PC-3 (cell line): ENCODE data around the gene SLC25A45. TPM values are rescaled to one million over a fixed set of nuclear protein-coding genes. Genes with fewer than 3 reads are reported as not detected.
A peak's percentile ranks its signal among the peaks of the same experiment; 100 is the strongest.

Experiments
- ATAC-seq: fragments of 200-7000 bp; cut with Tn5 transposase; 2 replicates; pipeline ENCODE4 v1.9.1; 2020; ENCODE audit warnings: mild to moderate bottlenecking, moderate library complexity
- BruUV-seq: library from RNA; stranded (reverse); fragments of 400-500 nt; replicated peaks from 2 replicates; lab custom pipeline; 2021; lab: Mats Ljungman, UMichigan
- CTCF ChIA-PET: fragments of 300-600 bp; sonication (Branson Sonifier 250); formaldehyde crosslinking; loops from one replicate; lab custom pipeline; 2022; ENCODE audit warnings: antibody characterized with exemption; lab: Charles Lee
- POLR2A ChIA-PET: fragments of 300-600 bp; sonication (Branson Sonifier 250); formaldehyde crosslinking; loops from one replicate; lab custom pipeline; 2022; ENCODE audit warnings: antibody characterized with exemption; ENCODE audit not compliant: unreplicated experiment; lab: Charles Lee
- DNase-seq: peaks from one replicate; pipeline ENCODE4 v3.0.0-alpha.2; 2015
- H2AFZ ChIP-seq: fragments of 300-600 bp; sonication (generic); 2 replicates; pipeline ENCODE4 v1.6.0; 2016; ENCODE audit warnings: antibody characterized with exemption, low read length
- H3F3A ChIP-seq: fragments of 300-600 bp; sonication (generic); one replicate; pipeline ENCODE4 v1.6.0; 2017; ENCODE audit warnings: antibody characterized with exemption, low read length, control low read depth, mild to moderate bottlenecking; ENCODE audit not compliant: unreplicated experiment
- H3K27ac ChIP-seq: fragments of 300-600 bp; sonication (generic); 2 replicates; pipeline ENCODE4 v1.5.1; 2016; ENCODE audit warnings: mild to moderate bottlenecking, low read length
- H3K27me3 ChIP-seq: fragments of 300-600 bp; sonication (generic); 2 replicates; pipeline ENCODE4 v1.6.1; 2016; ENCODE audit warnings: low read length, mixed read lengths
- H3K36me3 ChIP-seq: fragments of 300-600 bp; sonication (generic); 2 replicates; pipeline ENCODE4 v1.6.1; 2016; ENCODE audit warnings: low read depth, mixed run types, low read length, mixed read lengths
- H3K4me1 ChIP-seq: fragments of 300-600 bp; sonication (generic); 2 replicates; pipeline ENCODE4 v1.5.1; 2016; ENCODE audit warnings: low read length; ENCODE audit not compliant: insufficient read depth
- H3K4me2 ChIP-seq: fragments of 300-600 bp; sonication (generic); 2 replicates; pipeline ENCODE4 v1.6.0; 2016; ENCODE audit warnings: low read length
- H3K4me3 ChIP-seq: fragments of 300-600 bp; sonication (generic); 2 replicates; pipeline ENCODE4 v1.5.1; 2016; ENCODE audit warnings: mild to moderate bottlenecking, low read length, mixed read lengths
- H3K79me2 ChIP-seq: fragments of 300-600 bp; sonication (generic); 2 replicates; pipeline ENCODE4 v1.6.1; 2017; ENCODE audit warnings: low read length, mixed read lengths
- H3K9ac ChIP-seq: fragments of 300-600 bp; sonication (generic); 2 replicates; pipeline ENCODE4 v1.6.0; 2016; ENCODE audit warnings: mild to moderate bottlenecking, low read length
- H3K9me2 ChIP-seq: fragments of 300-600 bp; sonication (generic); replicated peaks from 2 replicates; pipeline ENCODE4 v1.6.1; 2016; ENCODE audit warnings: mixed run types, low read length, mixed read lengths
- H3K9me3 ChIP-seq: fragments of 300-600 bp; sonication (generic); 2 replicates; pipeline ENCODE4 v1.6.1; 2016; ENCODE audit warnings: low read length, mixed read lengths
- H4K20me1 ChIP-seq: fragments of 300-600 bp; sonication (generic); 2 replicates; pipeline ENCODE4 v1.6.1; 2016; ENCODE audit warnings: low read length, mixed read lengths
- CTCF ChIP-seq: fragments of 300-600 bp; sonication (generic); conservative IDR thresholded peaks from 2 replicates; pipeline ENCODE4 v1.5.1; 2017; ENCODE audit warnings: antibody characterized with exemption, low read depth, mild to moderate bottlenecking, low read length
- EZH2 ChIP-seq: fragments of 300-600 bp; sonication (generic); IDR thresholded peaks from one replicate; pipeline ENCODE4 v1.6.1; 2017; ENCODE audit warnings: antibody characterized with exemption, mild to moderate bottlenecking, low read length; ENCODE audit not compliant: unreplicated experiment
- EZH2phosphoT487 ChIP-seq: fragments of 300-600 bp; sonication (generic); IDR thresholded peaks from 2 replicates; pipeline ENCODE4 v1.6.1; 2018; ENCODE audit warnings: mild to moderate bottlenecking, antibody characterized with exemption, low read length, borderline replicate concordance
- intact Hi-C: fragments of 100-400 bp; cut with micrococcal nuclease; formaldehyde crosslinking; loops from 2 replicates; pipeline ENCODE4 v1.9.0; 2023
- total RNA-seq: library from RNA; depleted of rRNA; stranded (reverse); fragments of >200 nt; gene quantifications from 2 replicates; pipeline ENCODE4 v1.2.3, GENCODE V29; 2014

The SLC25A45 gene
- total RNA-seq, 1 experiment from 2014 or later: 12.7 TPM

- Histone ChIP-seq H3K27me3 (no peaks in the 10 kb centered on the region), H3F3A (peaks cover 60% of the 10 kb centered on the region), H2AFZ (no peak overlapping the region), H3K4me2 (peak overlapping the region; percentile 97), H3K4me3 (peak overlapping the region; percentile 93), H3K36me3 (peaks cover 37% of the 10 kb centered on the region), H4K20me1 (peaks cover 60% of the 10 kb centered on the region), H3K4me1 (peaks cover 50% of the 10 kb centered on the region), H3K9me3 (no peaks in the 10 kb centered on the region), H3K27ac (peak overlapping the region; percentile 99), H3K9ac (peak overlapping the region; percentile 97), H3K9me2 (no peaks in the 10 kb centered on the region), H3K79me2 (peaks cover 80% of the 10 kb centered on the region)
- BruUV-seq: no TSS peak
- intact Hi-C loops: no loop called here
- ATAC-seq: no peak
- ChIA-PET POLR2A (interaction anchor here (0.6 to 1.5 kb wide), 10 partner anchors 45 to 644 kb away, joined by 3 to 21 read pairs (median 4); partner anchors contain the start of gene MALAT1), CTCF (no interaction called here)
- TF ChIP-seq EZH2 (no peak), CTCF (no peak), EZH2phosphoT487 (no peak)
- DNase-seq: peak; percentile 32
Observed at GRCh38 chr11:65423516-65424204, 41.2 kb upstream of the SLC25A45 start.

DNA sequence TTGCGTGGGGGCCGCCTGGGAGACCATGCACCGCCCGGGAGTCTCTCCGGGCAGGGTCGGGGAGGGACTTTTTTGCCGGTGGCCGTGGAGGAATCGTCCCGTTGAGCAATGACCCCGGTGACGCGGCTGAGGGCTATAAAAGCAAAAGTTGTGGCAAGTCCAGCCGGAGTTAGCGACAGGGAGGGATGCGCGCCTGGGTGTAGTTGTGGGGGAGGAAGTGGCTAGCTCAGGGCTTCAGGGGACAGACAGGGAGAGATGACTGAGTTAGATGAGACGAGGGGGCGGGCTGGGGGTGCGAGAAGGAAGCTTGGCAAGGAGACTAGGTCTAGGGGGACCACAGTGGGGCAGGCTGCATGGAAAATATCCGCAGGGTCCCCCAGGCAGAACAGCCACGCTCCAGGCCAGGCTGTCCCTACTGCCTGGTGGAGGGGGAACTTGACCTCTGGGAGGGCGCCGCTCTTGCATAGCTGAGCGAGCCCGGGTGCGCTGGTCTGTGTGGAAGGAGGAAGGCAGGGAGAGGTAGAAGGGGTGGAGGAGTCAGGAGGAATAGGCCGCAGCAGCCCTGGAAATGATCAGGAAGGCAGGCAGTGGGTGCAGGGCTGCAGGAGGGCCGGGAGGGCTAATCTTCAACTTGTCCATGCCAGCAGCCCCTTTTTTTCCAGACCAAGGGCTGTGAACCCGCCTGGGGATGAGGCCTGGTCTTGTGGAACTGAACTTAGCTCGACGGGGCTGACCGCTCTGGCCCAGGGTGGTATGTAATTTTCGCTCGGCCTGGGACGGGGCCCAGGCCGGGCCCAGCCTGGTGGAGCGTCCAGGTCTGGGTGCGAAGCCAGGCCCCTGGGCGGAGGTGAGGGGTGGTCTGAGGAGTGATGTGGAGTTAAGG is 40.4 kb upstream of the SLC25A45 start, which contains the start of gene NEAT1:
NEAT1 (plus strand) TSS at position 166 of the 883 bp plus-strand sequence.
- peak; percentile 93 for DNase-seq
- peak; percentile 9 for ATAC-seq
- Histone ChIP-seq H3K4me1 (peaks cover 58% of the 10 kb centered on the region), H3K79me2 (peaks cover 72% of the 10 kb centered on the region), H3K4me3 (peak within 1 kb of the TSS; percentile 93), H3K36me3 (peaks cover 37% of the 10 kb centered on the region), H3F3A (peaks cover 53% of the 10 kb centered on the region), H3K4me2 (peak within 1 kb of the TSS; percentile 97), H3K27me3 (no peaks in the 10 kb centered on the region), H4K20me1 (peaks cover 52% of the 10 kb centered on the region), H3K9me2 (no peaks in the 10 kb centered on the region), H3K9ac (peak within 1 kb of the TSS; percentile 97), H3K27ac (peak within 1 kb of the TSS; percentile 99), H3K9me3 (no peaks in the 10 kb centered on the region), H2AFZ (peak within 1 kb of the TSS; percentile 32)
- ChIA-PET CTCF (no interaction called here), POLR2A (interaction anchor here (0.6 to 1.5 kb wide), 21 partner anchors 14 to 478 kb away, joined by 3 to 46 read pairs (median 6); partner anchors contain the start of genes CCDC85B, MALAT1 and SLC25A45)
- intact Hi-C loops: no loop called here
- TF ChIP-seq EZH2phosphoT487 (no peak), CTCF (no peak), EZH2 (no peak)
- TSS peak; percentile 42 for BruUV-seq
